Lung (tissue), 12 donors: Measurements from ENCODE around the gene EIF2D. TPM values are rescaled to one million over a fixed set of nuclear protein-coding genes. Genes with fewer than 3 reads are reported as not detected.

ENCODE experiments used
- ATAC-seq: fragments of 200-7000 bp; cut with Tn5 transposase; one replicate; pipeline ENCODE4 v1.9.1; 2020; ENCODE audit warnings: moderate number of reproducible peaks; ENCODE audit not compliant: insufficient read depth, low FRiP score
- DNase-seq, 3 donors: peaks; one replicate each; pipeline ENCODE4 v3.0.0-alpha.2; 2013 to 2017
- H3K27ac ChIP-seq, 2 donors: one replicate each; pipeline ENCODE4 v1.5.1; 2013; ENCODE audit warnings: mild to moderate bottlenecking in 2 of 2, moderate library complexity in 2 of 2, control low read depth in 1 of 2, inconsistent platforms in 1 of 2, low read depth in 1 of 2, low read length in 1 of 2
- H3K27me3 ChIP-seq, 3 donors: one replicate each; pipeline ENCODE4 v1.5.1; 2013; ENCODE audit warnings: low read length in 2 of 3; ENCODE audit not compliant: control insufficient read depth in 3 of 3, insufficient read depth in 3 of 3
- H3K36me3 ChIP-seq, 4 donors: one replicate each; pipeline ENCODE4 v1.5.1; 2013; ENCODE audit warnings: low read length in 4 of 4, mild to moderate bottlenecking in 1 of 4, moderate library complexity in 1 of 4; ENCODE audit not compliant: control insufficient read depth in 4 of 4, insufficient read depth in 4 of 4
- H3K4me1 ChIP-seq, 5 donors: one replicate each; pipeline ENCODE4 v1.5.1; 2013; ENCODE audit warnings: low read length in 5 of 5, mild to moderate bottlenecking in 2 of 5, moderate library complexity in 1 of 5; ENCODE audit not compliant: control insufficient read depth in 5 of 5, insufficient read depth in 5 of 5
- H3K4me3 ChIP-seq: one replicate; pipeline ENCODE4 v1.5.1; 2013; ENCODE audit warnings: mild to moderate bottlenecking, control low read depth, moderate library complexity
- H3K9ac ChIP-seq, 2 donors: one replicate each; pipeline ENCODE4 v1.5.1; 2013; ENCODE audit warnings: low read length in 2 of 2, control low read depth in 1 of 2; ENCODE audit not compliant: insufficient read depth in 1 of 2
- H3K9me3 ChIP-seq, 4 donors: one replicate each; pipeline ENCODE4 v1.5.1; 2013; ENCODE audit warnings: low read length in 3 of 4, mild to moderate bottlenecking in 1 of 4, moderate library complexity in 1 of 4; ENCODE audit not compliant: control insufficient read depth in 4 of 4, insufficient read depth in 3 of 4
- CTCF ChIP-seq: IDR thresholded peaks from 2 replicates; pipeline ENCODE4 v1.5.1; 2012; ENCODE audit warnings: mild to moderate bottlenecking; ENCODE audit errors: control extremely low read depth, extremely low read depth
- WGBS, 2 donors: extraction: QIAGEN DNeasy Blood & Tissue Kit; methylation state at CpG; one replicate each; pipeline ENCODE4 v1.1.7; 2013; 5-methylcytosine and 5-hydroxymethylcytosine counted together
- polyA plus RNA-seq, 2 donors: library from polyadenylated mRNA; stranded (reverse); fragments of 200-250 nt; gene quantifications; one replicate each; pipeline ENCODE4 v1.2.1, GENCODE V29; 2013
- total RNA-seq, 2 donors: library from RNA; depleted of rRNA in 1 of 2; stranded (reverse); fragments of >200 nt in 1 of 2; gene quantifications; one replicate each; pipeline ENCODE4 v1.2.1, GENCODE V29; 2014 to 2021
- donor health status: control.
- donor health status: control.
- donor health status: Bipolar disorder and iron deficiency.
- donor health status: healthy.
- donor health status: DM: yes; HTN: yes; CAD: no.

Gene EIF2D
- total and polyA plus RNA-seq, 4 donors: 27.7 to 78.9 (median 43.2) TPM

GRCh38 chr1:206559672-206559995, 52.6 kb downstream of the EIF2D start:
- peaks cover 0 to 9% (median 0%) of the 10 kb centered on the region in 3 donors for H3K27me3 ChIP-seq
- H3K4me3 ChIP-seq: no peak overlapping the region
- peak overlapping the region in 1 of 2 donors; percentile 85 for H3K27ac ChIP-seq
- 58 to 65% methylated on average over 5 of the region's 5 CpGs for WGBS, 2 donors
- H3K4me1 ChIP-seq: peaks cover 0 to 29% (median 17%) of the 10 kb centered on the region in 5 donors
- no peak for ATAC-seq
- no peaks in the 10 kb centered on the region for H3K9me3 ChIP-seq
- DNase-seq: no peak
- H3K9ac ChIP-seq: no peak overlapping the region
- peaks cover 0 to 2% (median 0%) of the 10 kb centered on the region in 4 donors for H3K36me3 ChIP-seq
- TF ChIP-seq CTCF: no peak

- Histone ChIP-seq H3K9ac (no peak overlapping the region), H3K36me3 (peaks cover 0 to 2% (median 0%) of the 10 kb centered on the region in 4 donors), H3K4me1 (peaks cover 0 to 32% (median 17%) of the 10 kb centered on the region in 5 donors), H3K9me3 (no peaks in the 10 kb centered on the region), H3K27me3 (peaks cover 0 to 9% (median 0%) of the 10 kb centered on the region in 3 donors), H3K27ac (peak overlapping the region in 1 of 2 donors; percentile 85), H3K4me3 (no peak overlapping the region)
- DNase-seq (no peak), ATAC-seq (no peak)
- TF ChIP-seq CTCF: no peak
- 39 to 61% methylated on average over 6 of the region's 6 CpGs for WGBS, 2 donors
Measured at GRCh38 chr1:206558794-206559671, 53.2 kb downstream of the EIF2D start.

- Histone ChIP-seq H3K4me1 (peaks cover 0 to 32% (median 17%) of the 10 kb centered on the region in 5 donors), H3K9me3 (no peaks in the 10 kb centered on the region), H3K36me3 (peaks cover 0 to 2% (median 0%) of the 10 kb centered on the region in 4 donors), H3K9ac (no peak overlapping the region), H3K4me3 (peak overlapping the region; percentile 50), H3K27ac (peak overlapping the region in 1 of 2 donors; percentile 62), H3K27me3 (peaks cover 0 to 9% (median 0%) of the 10 kb centered on the region in 3 donors)
- WGBS, 2 donors: 18 to 29% methylated on average over 14 of the region's 14 CpGs
- ATAC-seq (no peak), DNase-seq (peak in 1 of 3 donors; percentile 19)
- TF ChIP-seq CTCF: no peak
Measured at GRCh38 chr1:206557636-206558473, 54.4 kb downstream of the EIF2D start.
